ENCODE measurements around the gene DCDC2C. TPM values are rescaled to one million over a fixed set of nuclear protein-coding genes. Genes with fewer than 3 reads are reported as not detected.

The DCDC2C gene
- total and polyA plus RNA-seq, 9 of the 15 experiments (the other 6 are each of a cell fraction or from before 2014, with no cell fraction given): not detected

- TF ChIP-seq ZNF407 (IDR thresholded peaks at IDR 0.05; ENCODE audit: low read depth): no peak
- TF ChIP-seq POLR2G (IDR thresholded peaks at IDR 0.05; ENCODE audit: low read depth, low read length): no peak
- no peak for TF ChIP-seq TGIF2 (CRISPR knock-in tag; IDR thresholded peaks at IDR 0.05)
- TF ChIP-seq HMG20A (CRISPR knock-in tag; conservative IDR thresholded peaks at IDR 0.05): no peak
- no peak for TF ChIP-seq SMARCA5 (IDR thresholded peaks at IDR 0.05)
These were observed at the start of gene DCDC2C (continued) for GRCh38 chr2:3703236-3703756.
